IMR-90 (cell line): Measurements from ENCODE around the gene DCLK1. TPM values are rescaled to one million over a fixed set of nuclear protein-coding genes. Genes with fewer than 3 reads are reported as not detected.

Experiments used
- ATAC-seq: fragments of 200-7000 bp; cut with Tn5 transposase; 2 replicates; pipeline ENCODE4 v1.9.1; 2020; ENCODE audit warnings: low read depth, mild to moderate bottlenecking, moderate library complexity
- BruUV-seq: library from RNA; stranded (reverse); fragments of 400-500 nt; replicated peaks from 2 replicates; lab custom pipeline; 2021; lab: Mats Ljungman, UMichigan
- CTCF ChIA-PET: fragments of 300-600 bp; formaldehyde crosslinking; extraction: SDS; loops from one replicate; lab custom pipeline; 2021; ENCODE audit warnings: antibody characterized with exemption; lab: Yijun Ruan, JAX
- POLR2A ChIA-PET: fragments of 300-600 bp; sonication (Branson Sonifier 250); formaldehyde crosslinking; loops from one replicate; lab custom pipeline; 2022; ENCODE audit warnings: antibody characterized with exemption; ENCODE audit not compliant: unreplicated experiment; lab: Charles Lee
- DNase-seq: peaks from one replicate; pipeline ENCODE4 v3.0.0; 2013
- H2AFZ ChIP-seq: replicated peaks from 2 replicates; pipeline ENCODE3; 2013; ENCODE audit warnings: low read length, mild to moderate bottlenecking; ENCODE audit not compliant: poor library complexity
- H2AK5ac ChIP-seq: 2 replicates; pipeline ENCODE4 v1.6.1; 2013; ENCODE audit warnings: low read depth, low read length, inconsistent platforms
- H2AK9ac ChIP-seq: replicated peaks from 2 replicates; pipeline ENCODE3; 2013; ENCODE audit warnings: mild to moderate bottlenecking, low read depth, low read length, moderate library complexity; ENCODE audit not compliant: poor library complexity
- H2BK120ac ChIP-seq: 2 replicates; pipeline ENCODE4 v1.6.1; 2013; ENCODE audit warnings: low read depth, low read length, inconsistent platforms
- H2BK15ac ChIP-seq: 3 replicates; pipeline ENCODE4 v1.6.1; 2013; ENCODE audit warnings: low read depth, low read length, inconsistent platforms
- H2BK20ac ChIP-seq: 2 replicates; pipeline ENCODE4 v1.6.1; 2013; ENCODE audit warnings: low read depth, mild to moderate bottlenecking, inconsistent platforms, low read length, moderate library complexity
- H2BK5ac ChIP-seq: 2 replicates; pipeline ENCODE4 v1.6.1; 2013; ENCODE audit warnings: mild to moderate bottlenecking, low read depth, low read length, inconsistent platforms; ENCODE audit not compliant: poor library complexity, severe bottlenecking
- H3K14ac ChIP-seq: replicated peaks from 2 replicates; pipeline ENCODE4 v1.6.1; 2013; ENCODE audit warnings: low read depth, low read length, inconsistent platforms
- H3K18ac ChIP-seq: 2 replicates; pipeline ENCODE4 v1.6.1; 2013; ENCODE audit warnings: low read depth, low read length, control low read depth
- H3K23ac ChIP-seq: 2 replicates; pipeline ENCODE4 v1.6.1; 2013; ENCODE audit warnings: low read depth, low read length, inconsistent platforms
- H3K27ac ChIP-seq: 2 replicates; pipeline ENCODE4 v1.5.1; 2013; ENCODE audit warnings: mild to moderate bottlenecking, control low read depth, low read length; ENCODE audit not compliant: insufficient read depth
- H3K27me3 ChIP-seq: 2 replicates; pipeline ENCODE4 v1.6.1; 2013; ENCODE audit warnings: low read length; ENCODE audit not compliant: control insufficient read depth, insufficient read depth
- H3K36me3 ChIP-seq: 2 replicates; pipeline ENCODE4 v1.6.1; 2013; ENCODE audit warnings: low read length, mixed read lengths; ENCODE audit not compliant: control insufficient read depth, insufficient read depth
- H3K4ac ChIP-seq: 2 replicates; pipeline ENCODE4 v1.6.1; 2013; ENCODE audit warnings: low read depth, low read length, inconsistent platforms
- H3K4me1 ChIP-seq: 2 replicates; pipeline ENCODE4 v1.6.1; 2013; ENCODE audit warnings: low read length, mixed read lengths; ENCODE audit not compliant: control insufficient read depth, insufficient read depth
- H3K4me2 ChIP-seq: 2 replicates; pipeline ENCODE4 v1.6.1; 2013; ENCODE audit warnings: low read depth, mild to moderate bottlenecking, control low read depth, low read length, moderate library complexity
- H3K4me3 ChIP-seq: 2 replicates; pipeline ENCODE4 v1.5.1; 2013; ENCODE audit warnings: low read depth, mild to moderate bottlenecking, control low read depth, low read length, moderate library complexity; ENCODE audit not compliant: insufficient read depth
- H3K56ac ChIP-seq: 2 replicates; pipeline ENCODE4 v1.6.1; 2013; ENCODE audit warnings: low read length, inconsistent platforms; ENCODE audit not compliant: insufficient read depth; ENCODE audit errors: extremely low read depth
- H3K79me1 ChIP-seq, 2 experiments: 2 replicates each; pipeline ENCODE4 v1.6.1; 2013; ENCODE audit warnings: low read length in 2 of 2, inconsistent platforms in 1 of 2, low read depth in 1 of 2
- H3K9ac ChIP-seq: 2 replicates; pipeline ENCODE4 v1.6.1; 2013; ENCODE audit warnings: low read depth, low read length, control low read depth
- H3K9me1 ChIP-seq: 2 replicates; pipeline ENCODE4 v1.6.1; 2013; ENCODE audit warnings: low read length, inconsistent platforms; ENCODE audit not compliant: insufficient read depth
- H3K9me3 ChIP-seq: 2 replicates; pipeline ENCODE4 v1.6.1; 2013; ENCODE audit warnings: low read length; ENCODE audit not compliant: control insufficient read depth, insufficient read depth
- H4K20me1 ChIP-seq: 2 replicates; pipeline ENCODE4 v1.6.1; 2013; ENCODE audit warnings: low read length, inconsistent platforms; ENCODE audit not compliant: insufficient read depth
- H4K5ac ChIP-seq: 2 replicates; pipeline ENCODE4 v1.6.1; 2013; ENCODE audit warnings: mild to moderate bottlenecking, low read depth, low read length, control low read depth
- H4K8ac ChIP-seq, 2 experiments: 2 replicates each; pipeline ENCODE4 v1.6.1; 2013; ENCODE audit warnings: low read depth in 2 of 2, low read length in 2 of 2, control low read depth in 1 of 2, inconsistent platforms in 1 of 2
- H4K91ac ChIP-seq: 2 replicates; pipeline ENCODE4 v1.6.1; 2013; ENCODE audit warnings: low read depth, low read length, inconsistent platforms; ENCODE audit not compliant: insufficient read depth
- BHLHE40 ChIP-seq: fragments of 150-350 bp; IDR thresholded peaks from 2 replicates; pipeline ENCODE4 v1.6.1; 2016; ENCODE audit warnings: mild to moderate bottlenecking, low read depth, low read length
- MAZ ChIP-seq: IDR thresholded peaks from 2 replicates; pipeline ENCODE4 v1.6.1; 2012; ENCODE audit warnings: low read depth, mild to moderate bottlenecking, low read length, improper control_type of control experiment, moderate library complexity, borderline replicate concordance
- NFE2L2 ChIP-seq: fragments of 150-350 bp; IDR thresholded peaks from 2 replicates; pipeline ENCODE4 v1.6.1; 2016; ENCODE audit warnings: low read depth, mild to moderate bottlenecking, low read length
- RAD21 ChIP-seq: IDR thresholded peaks from 2 replicates; pipeline ENCODE4 v1.6.1; 2012; ENCODE audit warnings: low read length, improper control_type of control experiment
- WGBS, 2 experiments: methylation state at CpG; one replicate each; pipeline versions ENCODE4 v1.1.5 to v1.1.7; 2013; ENCODE audit warnings: missing lambda C conversion rate in 2 of 2; ENCODE audit not compliant: insufficient read length in 1 of 2; ENCODE audit errors: extremely low coverage in 2 of 2; 5-methylcytosine and 5-hydroxymethylcytosine counted together
- dilution Hi-C: fragments of 300-500 bp; cut with HindIII; formaldehyde crosslinking; loops from one replicate; pipeline ENCODE4 v1.14.3; 2018; ENCODE audit warnings: low sequenced_read_pairs; ENCODE audit not compliant: unreplicated experiment
- in situ Hi-C: fragments of 300-500 bp; cut with MboI; formaldehyde crosslinking; loops from 3 replicates; pipeline ENCODE4 v1.14.3; 2019; ENCODE audit warnings: low sequenced_read_pairs, inconsistent platforms, mixed read lengths
- intact Hi-C: fragments of 100-400 bp; cut with micrococcal nuclease; formaldehyde crosslinking; loops from 2 replicates; pipeline ENCODE4 v1.10.0; 2022
- polyA plus RNA-seq, 3 experiments: library from polyadenylated mRNA; depleted of rRNA; stranded (reverse); fragments of >200 nt; gene quantifications; 2 replicates each; pipeline ENCODE4 v1.2.3, GENCODE V29; 2012; ENCODE audit warnings: low replicate concordance in 1 of 3
- total RNA-seq: library from RNA; depleted of rRNA; stranded (reverse); fragments of >200 nt; gene quantifications from 2 replicates; pipeline ENCODE4 v1.2.3, GENCODE V29; 2012
- TF ChIP-seq, protein P1 (sequence below): conservative IDR thresholded peaks from 2 replicates; pipeline ENCODE4 v1.5.1; 2012; ENCODE audit warnings: mild to moderate bottlenecking, low read depth, low read length, improper control_type of control experiment
- TF ChIP-seq, protein P2 (sequence below): fragments of 150-350 bp; IDR thresholded peaks from 2 replicates; pipeline ENCODE4 v1.6.1; 2017; ENCODE audit warnings: mild to moderate bottlenecking, antibody characterized with exemption, low read length, low read depth

The DCLK1 gene
- total and polyA plus RNA-seq, 2 of the 4 experiments (the other 2 are of a cell fraction): under 0.01 to 0.02 TPM

DNA sequence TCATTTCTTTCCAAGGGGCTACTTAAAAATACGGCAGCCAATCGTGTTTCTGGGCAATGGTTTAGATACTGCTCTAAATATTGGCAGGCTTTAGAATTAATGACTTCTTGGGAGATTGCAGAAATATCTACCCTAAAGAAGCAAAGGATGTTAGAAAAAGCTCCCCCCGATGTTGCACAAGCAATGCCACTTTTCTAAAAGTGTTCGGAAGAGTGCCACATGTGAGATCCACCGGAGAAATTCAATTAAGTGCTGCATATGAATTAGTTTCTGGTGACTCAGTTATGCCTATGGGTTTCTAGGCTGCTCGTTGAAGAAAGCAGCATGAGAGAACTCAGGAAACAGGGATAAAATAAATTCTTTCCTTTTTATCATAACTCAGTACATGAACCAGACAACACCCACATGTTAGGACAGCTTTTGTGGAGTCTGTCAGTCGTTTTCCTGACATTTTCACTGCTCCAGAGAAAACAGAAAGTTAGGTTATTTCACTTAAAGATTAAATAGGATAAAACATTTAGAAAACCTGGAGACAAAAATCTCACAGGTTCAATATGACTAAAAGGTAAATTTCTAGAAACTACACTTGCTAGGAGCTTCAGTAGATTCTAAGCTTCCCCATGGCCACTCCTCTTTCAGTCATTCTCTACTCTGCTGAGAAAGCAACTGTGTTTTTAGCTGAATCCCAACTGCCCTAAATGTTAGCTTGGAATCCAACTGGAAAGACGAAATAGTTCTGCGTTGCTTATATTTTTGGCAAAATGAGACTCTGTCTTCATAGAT, 244.7 kb downstream of the DCLK1 start:
- Histone ChIP-seq H2AK9ac (no peak overlapping the region), H4K8ac (no peak overlapping the region), H3K9me1 (peaks cover 5% of the 10 kb centered on the region; the same call in 1 of the 2 replicates), H3K56ac (no peak overlapping the region), H2BK15ac (no peak overlapping the region), H4K20me1 (no peaks in the 10 kb centered on the region), H3K4ac (no peak overlapping the region), H2AFZ (no peak overlapping the region), H3K79me1 (no peaks in the 10 kb centered on the region), H3K14ac (no peak overlapping the region), H3K4me2 (no peak overlapping the region), H3K9ac (no peak overlapping the region), H4K91ac (no peak overlapping the region), H3K27me3 (no peaks in the 10 kb centered on the region), H3K9me3 (no peaks in the 10 kb centered on the region), H3K4me1 (peaks cover under 1% of the 10 kb centered on the region), H3K36me3 (no peaks in the 10 kb centered on the region), H2AK5ac (no peak overlapping the region), H3K27ac (no peak overlapping the region), H2BK20ac (no peak overlapping the region), H3K4me3 (no peak overlapping the region), H2BK5ac (no peak overlapping the region), H3K18ac (no peak overlapping the region), H2BK120ac (no peak overlapping the region), H3K23ac (no peak overlapping the region), H4K5ac (no peak overlapping the region)
- intact Hi-C loops (no loop called here), dilution Hi-C loops (no loop called here), in situ Hi-C loops (no loop called here)
- CTCF ChIA-PET: no interaction called here
- no peak for DNase-seq
- BruUV-seq: no TSS peak
- POLR2A ChIA-PET: no interaction called here
- no peak for ATAC-seq
- WGBS, 2 experiments: no CpG with 5 or more reads among the region's 9 CpGs
- TF ChIP-seq BHLHE40: no peak
- TF ChIP-seq, protein P1, sequence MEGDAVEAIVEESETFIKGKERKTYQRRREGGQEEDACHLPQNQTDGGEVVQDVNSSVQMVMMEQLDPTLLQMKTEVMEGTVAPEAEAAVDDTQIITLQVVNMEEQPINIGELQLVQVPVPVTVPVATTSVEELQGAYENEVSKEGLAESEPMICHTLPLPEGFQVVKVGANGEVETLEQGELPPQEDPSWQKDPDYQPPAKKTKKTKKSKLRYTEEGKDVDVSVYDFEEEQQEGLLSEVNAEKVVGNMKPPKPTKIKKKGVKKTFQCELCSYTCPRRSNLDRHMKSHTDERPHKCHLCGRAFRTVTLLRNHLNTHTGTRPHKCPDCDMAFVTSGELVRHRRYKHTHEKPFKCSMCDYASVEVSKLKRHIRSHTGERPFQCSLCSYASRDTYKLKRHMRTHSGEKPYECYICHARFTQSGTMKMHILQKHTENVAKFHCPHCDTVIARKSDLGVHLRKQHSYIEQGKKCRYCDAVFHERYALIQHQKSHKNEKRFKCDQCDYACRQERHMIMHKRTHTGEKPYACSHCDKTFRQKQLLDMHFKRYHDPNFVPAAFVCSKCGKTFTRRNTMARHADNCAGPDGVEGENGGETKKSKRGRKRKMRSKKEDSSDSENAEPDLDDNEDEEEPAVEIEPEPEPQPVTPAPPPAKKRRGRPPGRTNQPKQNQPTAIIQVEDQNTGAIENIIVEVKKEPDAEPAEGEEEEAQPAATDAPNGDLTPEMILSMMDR: no peak
- TF ChIP-seq, protein P2, sequence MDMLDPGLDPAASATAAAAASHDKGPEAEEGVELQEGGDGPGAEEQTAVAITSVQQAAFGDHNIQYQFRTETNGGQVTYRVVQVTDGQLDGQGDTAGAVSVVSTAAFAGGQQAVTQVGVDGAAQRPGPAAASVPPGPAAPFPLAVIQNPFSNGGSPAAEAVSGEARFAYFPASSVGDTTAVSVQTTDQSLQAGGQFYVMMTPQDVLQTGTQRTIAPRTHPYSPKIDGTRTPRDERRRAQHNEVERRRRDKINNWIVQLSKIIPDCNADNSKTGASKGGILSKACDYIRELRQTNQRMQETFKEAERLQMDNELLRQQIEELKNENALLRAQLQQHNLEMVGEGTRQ: no peak
- no peak for TF ChIP-seq MAZ
- no peak for TF ChIP-seq NFE2L2
- TF ChIP-seq RAD21: no peak
